HG02588 (cell line): ENCODE data around the gene WDR48.

Source experiments
- ATAC-seq: cut with Tn5 transposase; IDR thresholded peaks from one replicate; pipeline ENCODE4 v1.9.1; 2021; ENCODE audit warnings: mild to moderate bottlenecking, moderate library complexity; ENCODE audit not compliant: unreplicated experiment

WDR48 gene

DNA sequence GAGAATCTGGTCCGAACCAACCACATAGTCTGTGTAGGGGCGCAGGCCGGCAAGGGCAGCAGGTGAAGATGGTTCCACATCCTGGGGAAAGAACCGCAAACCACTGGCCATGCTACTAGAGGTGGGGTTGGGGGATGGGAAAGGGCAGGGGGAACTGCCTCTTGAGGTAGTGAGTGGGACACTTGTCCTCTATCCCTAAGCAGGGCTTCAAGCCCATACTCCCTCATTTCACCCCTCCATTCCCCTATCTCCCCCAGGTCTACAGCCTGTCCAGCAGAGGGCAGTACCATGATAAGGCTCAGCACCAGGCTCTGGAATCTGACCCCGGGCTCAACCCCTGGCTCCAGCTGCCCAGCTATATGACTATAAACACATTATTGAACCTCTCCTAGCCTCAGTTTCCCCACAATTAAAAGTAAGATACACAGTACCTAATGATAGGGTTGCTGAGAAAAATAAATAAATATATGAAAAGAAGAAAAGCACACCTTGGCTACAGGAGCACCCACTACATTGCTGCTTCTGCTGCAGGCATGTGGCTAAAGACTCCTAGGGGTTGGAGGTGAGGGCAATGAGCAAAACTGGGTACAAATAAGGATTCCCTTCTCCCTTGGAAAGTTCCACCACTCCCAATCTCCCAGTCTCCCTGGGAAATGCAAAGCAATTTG lies 49.3 kb downstream of the WDR48 start:
- peak; percentile 60 for ATAC-seq

GRCh38 chr3:39102504-39103323 lies 50.9 kb downstream of the WDR48 start:
- ATAC-seq, result no peak

DNA sequence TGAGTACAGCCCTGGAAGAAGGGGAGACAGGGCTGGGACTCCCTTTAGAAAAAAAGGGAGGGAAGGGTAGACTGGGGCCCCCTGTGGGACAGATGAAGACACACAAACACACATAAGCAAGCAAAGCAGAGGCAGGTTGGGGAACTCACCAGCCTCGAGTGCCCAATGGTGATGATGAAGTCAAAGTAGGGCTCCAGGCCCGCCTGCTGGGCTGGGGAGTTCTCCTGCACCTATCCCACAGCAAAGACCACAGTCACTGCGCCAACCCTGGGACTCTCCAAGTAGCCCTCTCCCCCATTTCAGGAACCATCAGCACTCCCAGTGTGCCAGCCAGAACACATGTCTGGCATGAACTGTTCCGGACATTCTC lies 51.5 kb downstream of the WDR48 start:
- no peak for ATAC-seq

- no peak for ATAC-seq
These were observed 52.2 kb downstream of the WDR48 start for GRCh38 chr3:39103791-39104552.

DNA sequence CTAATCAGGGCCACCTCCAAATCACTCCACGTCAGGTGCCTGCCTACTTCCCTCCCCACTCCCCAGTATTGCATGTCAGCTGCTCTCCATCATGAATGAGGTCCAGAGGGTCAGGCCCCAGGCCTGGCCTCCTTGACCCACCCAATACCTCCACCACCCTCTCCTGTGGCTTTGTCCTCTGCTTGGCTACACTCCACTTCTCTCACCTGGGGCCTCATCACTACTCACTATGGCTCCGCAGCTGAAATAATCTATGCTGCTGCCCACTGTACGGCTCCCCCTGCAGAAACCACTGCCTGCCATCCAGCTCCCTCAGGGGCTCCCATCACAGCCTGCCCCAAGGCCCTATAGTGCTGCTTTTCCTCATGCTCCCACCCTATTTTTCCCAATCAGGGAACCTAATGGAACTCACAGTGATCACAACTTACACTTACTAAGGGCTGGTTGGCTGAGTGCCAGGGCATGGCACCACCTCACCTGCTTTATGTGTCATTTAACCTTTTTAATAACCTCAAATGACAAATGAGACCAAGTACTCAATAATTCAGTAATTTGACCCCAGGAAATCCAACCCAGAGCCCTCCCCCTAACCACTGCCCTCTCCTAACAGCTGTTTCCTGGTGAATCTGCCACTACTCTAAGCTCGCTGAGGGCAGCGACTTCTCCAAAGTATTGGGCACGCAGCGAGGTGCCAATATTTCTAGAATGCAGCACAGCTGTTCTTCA lies 53.3 kb downstream of the WDR48 start:
- ATAC-seq, result no peak

GRCh38 chr3:39105687-39106063 lies 53.9 kb downstream of the WDR48 start:
- ATAC-seq, result no peak

DNA sequence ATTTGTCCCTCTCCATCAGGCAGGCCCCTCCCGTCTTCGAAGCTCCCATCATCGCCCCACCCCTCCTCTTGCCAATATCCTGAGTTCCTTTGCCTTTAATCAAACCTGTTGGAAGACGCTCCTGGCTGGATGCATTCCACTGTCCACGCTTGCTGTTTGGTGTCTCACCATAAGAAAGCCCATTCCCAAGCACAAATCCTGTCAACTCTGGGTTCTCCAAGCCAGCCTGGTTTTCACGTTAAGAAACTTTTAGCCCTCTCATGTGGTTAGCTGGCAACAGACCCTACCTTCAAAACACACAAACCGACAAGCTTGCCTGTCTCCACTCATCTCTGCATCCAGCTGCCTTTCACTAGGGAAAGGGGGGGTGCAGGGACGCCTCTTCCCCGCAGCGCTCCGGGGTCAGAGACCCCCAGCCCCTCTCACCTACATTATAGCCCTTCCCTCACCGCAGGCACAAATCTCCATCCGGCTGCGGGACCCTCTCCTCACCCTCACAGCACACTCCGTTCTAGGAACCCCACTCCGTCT lies 54.5 kb downstream of the WDR48 start:
- ATAC-seq, result no peak

- peak; percentile 5 for ATAC-seq
These were observed 55.1 kb downstream of the WDR48 start for GRCh38 chr3:39106851-39107387.

DNA sequence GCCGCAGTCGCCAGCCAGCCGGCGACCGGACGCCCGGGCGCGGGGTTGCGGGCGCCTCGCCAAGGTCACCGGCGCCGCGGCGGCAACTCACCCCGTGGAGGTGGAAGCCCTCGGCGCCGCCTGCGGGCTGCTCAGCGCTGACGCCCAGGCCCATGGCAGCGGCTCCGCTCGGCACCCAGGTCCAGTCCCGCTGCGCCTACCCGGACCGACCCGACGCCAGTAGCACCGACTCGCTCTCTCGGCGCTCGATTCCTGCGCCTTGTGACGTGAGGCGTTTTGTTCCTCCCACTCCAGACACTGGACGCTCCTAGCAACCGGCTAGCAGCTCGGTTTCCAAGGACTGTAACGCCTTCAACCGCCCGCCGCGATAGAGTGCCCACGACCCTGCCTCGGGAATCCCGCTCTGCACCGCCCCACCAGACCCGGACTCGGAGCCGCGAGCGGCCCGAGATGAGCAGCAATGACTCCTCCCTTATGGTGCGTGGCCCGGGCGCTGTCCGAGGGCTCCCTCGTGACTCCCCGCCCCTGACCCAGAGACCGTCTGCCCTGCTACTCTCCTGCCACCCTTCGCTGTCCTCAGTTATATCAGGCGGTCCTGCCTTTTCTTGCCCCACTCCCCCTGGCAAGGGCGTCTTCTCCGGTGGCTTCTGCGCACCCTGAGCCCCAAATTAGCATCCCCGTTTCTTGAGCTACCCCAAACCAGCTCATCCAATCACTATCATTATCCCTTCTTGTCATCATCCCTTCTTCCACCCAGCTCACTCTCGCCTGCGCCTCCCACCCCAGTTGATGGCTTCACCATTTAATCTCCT lies 55.8 kb downstream of the WDR48 start, which contains the start of the genes GORASP1 and TTC21A:
TSS of gene GORASP1 (minus strand) at position 240 of the 812 bp plus-strand sequence. CDS start at position 154, 86 bp downstream.
TSS of gene TTC21A (plus strand) at position 293 of the 812 bp plus-strand sequence. CDS start at position 451, 158 bp downstream.
- ATAC-seq, result peak; percentile 53

- ATAC-seq, result peak; percentile 75
These were observed 56.4 kb downstream of the WDR48 start for GRCh38 chr3:39108200-39108710.

- ATAC-seq, result no peak
These were observed 57.3 kb downstream of the WDR48 start for GRCh38 chr3:39109086-39109485.

DNA sequence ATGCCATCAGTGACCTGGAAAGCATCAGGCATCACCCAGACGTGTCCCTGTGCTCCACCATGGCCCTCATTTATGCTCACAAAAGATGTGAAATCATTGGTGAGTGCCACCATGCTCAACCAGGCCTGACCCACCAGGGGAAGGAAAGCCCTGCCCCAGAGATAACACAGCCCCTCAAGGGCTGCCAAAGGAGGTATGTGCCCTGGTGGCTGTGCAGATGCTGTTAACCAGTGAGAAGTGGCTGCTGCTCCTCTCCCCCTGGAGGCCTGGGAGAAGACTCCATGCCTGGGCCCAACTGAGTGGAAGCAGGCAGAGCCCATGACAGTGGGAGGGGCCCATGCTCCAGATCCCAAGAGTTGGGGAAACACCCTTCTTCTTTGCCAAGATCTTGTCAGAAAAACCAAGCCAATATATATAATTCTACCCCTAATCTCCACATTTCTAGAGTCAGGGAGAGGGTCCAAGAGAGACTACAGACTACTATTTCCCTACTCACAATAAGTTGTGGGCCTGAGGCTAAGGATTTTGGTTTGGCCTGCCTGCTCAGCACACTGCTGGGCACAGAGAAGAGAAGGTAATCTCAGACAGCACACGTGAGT lies 58.3 kb downstream of the WDR48 start:
- no peak for ATAC-seq

DNA sequence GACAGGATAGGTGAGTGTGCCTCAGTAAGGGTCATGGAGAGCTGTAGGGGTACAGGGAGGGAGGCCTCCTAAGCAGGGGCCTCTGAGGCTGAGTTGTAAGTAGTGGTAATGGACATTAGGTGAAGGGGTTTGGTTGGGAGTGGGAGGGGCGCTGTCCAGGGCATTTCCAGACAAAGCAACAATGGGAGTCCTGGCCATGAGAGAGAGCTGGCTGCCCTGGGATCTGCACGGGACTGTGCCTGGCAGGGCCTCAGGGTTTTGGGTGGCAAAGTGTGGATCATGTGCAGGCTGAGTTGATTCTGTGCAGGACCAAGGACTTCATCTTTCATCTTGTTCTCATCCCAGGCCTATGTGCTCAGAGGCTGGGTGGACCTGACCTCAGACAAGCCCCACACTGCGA lies 60.3 kb downstream of the WDR48 start:
- no peak for ATAC-seq

DNA sequence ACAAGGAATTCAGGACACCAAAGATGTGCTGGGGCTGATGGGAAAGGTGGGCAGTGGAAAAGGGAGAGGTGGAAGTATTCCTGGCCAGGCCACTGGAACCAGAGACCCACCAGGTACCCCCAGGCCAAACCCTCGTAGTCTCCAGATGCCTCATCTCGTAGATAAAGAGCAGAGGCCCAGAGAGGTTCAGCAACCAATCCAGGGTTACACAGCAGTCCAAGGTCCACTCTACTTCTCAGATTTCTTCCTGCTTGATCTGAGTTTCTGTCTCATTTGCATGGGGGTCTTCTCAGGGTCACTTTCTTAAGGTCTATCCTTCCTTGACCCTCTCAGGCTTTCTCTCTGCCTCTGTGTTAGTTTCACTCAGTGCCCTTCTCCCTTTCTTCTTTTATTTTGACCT lies 60.7 kb downstream of the WDR48 start:
- ATAC-seq, result no peak

DNA sequence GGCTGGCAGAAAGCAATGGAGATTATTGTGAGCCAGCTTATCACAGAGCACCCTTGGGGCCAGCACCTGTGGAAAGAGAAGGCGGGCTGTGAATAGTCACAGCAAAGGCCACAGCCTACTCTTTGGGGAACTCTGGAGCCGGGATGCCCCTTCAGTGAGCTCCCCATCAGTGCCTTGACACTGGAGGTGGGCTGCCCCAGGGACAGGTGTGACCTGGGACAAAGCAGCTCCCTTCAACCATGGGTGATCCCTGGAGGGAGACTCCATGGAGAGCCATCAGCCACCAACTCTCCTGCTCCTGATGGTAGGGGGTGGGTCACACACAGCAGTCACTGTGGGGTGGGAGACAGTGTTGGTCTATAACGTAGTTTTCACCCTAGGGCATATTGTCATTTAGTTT lies 61.5 kb downstream of the WDR48 start:
- no peak for ATAC-seq

DNA sequence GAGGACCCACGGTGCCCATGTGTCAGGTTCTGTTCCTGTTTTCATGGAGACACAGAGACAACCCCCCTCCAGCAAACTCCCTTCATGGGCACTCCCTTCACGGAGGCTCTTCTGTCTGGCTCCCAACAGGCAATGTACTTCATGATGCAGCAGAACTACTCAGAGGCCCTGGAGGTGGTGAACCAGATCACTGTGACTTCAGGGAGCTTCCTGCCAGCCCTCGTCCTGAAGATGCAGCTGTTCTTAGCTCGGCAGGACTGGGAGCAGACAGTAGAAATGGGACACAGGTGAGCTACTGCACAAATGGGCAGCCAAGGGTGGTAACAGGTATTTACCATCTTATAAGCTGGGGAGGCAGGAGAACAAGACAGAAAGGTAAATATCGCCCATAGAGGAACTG lies 62.6 kb downstream of the WDR48 start:
- ATAC-seq, result no peak

- ATAC-seq, result no peak
These were observed 64.1 kb downstream of the WDR48 start for GRCh38 chr3:39115870-39116269.

- no peak for ATAC-seq
These were observed 66.3 kb downstream of the WDR48 start for GRCh38 chr3:39118079-39118478.
